ENCODE measurements around the gene DUSP11.
"Not testable (repeated sequence)": the region's sequence is repeated elsewhere in the genome, so short reads cannot be mapped to it uniquely, and the experiment has no call there.

The DUSP11 gene

DNA sequence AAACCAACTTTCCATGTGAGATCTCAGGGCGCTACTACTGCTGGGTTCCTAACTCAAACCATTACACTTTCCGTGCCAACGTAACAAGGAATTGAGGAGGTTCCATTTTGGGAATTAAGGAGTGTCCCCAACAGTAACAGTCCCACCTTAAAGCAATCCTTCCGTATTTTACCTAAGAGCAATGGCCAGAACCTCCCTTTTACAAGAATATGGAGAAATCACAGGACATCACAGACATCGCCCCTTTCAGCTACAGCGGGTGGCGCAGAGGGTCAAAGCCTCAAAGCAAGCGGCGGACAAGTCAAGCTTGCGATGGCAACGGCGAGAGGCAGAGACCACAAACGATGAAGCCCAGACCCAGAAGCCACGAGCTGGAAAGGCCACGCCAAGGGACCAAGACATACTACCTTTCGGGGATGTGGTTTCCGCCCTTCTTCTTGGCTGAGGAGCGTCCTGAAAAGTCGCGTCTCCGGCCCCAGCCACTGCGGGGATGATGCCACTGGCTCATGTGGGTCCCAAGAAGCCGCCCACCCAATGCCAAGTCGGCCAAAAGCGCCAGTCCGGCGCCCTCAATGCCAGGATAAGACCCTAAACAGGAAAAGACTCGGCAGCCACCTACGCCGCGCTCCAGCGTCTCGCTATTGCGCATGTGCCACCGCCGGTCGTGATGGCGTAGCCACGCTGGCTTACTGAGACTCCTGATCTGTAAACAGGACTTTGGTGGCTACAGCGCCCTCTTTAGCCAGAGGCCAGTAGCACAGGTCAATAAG lies at the start of gene DUSP11:
DUSP11 (minus strand) TSS at position 637 of the 770 bp plus-strand sequence; CDS start at position 508, 129 bp downstream.
- in situ Hi-C loops (cut with MboI; ENCODE audit: low sequenced_read_pairs): no loop called here

DNA sequence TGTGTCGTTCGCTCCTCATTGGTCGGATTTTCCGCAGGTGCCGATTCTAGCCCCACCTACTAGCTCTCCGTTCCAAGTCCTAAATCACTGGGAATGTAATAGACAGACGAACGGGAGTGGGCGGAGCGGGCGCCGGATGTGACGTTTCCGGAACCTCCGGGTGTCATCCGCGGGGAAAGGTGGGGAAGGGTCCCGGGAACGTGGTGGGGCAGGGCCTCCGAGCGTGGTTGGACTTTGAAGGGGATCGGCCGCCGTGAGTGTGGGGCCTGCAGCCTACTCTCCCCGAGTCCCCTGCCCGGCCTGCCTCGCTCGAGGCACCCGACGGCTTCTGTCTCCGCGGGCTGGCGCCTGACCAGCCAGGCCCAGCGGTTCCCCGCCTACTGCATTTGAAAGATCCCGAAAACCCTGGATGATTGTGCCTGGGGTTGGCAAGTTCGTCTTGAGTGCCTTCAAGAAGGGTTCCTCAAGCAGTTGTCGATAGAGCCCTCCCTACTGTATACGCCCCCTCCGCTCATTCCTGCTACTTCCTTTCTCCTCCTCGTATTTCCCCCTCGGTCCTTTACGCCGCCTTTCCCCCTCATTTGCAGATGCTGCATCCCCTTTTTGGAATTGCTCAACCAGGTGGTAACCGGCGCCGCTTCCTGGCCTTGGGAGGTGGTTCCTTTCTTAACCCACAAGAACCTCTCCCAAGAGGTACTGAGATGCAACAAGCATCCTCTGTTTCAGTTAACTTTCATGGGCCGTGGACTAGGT lies 49.1 kb upstream of the DUSP11 start, which contains the start of gene STAMBP:
STAMBP (plus strand) TSS at position 144 of the 753 bp plus-strand sequence. CDS start 1,896 bp downstream, outside the sequence.
- in situ Hi-C loops (cut with MboI; ENCODE audit: low sequenced_read_pairs): no loop called here

DNA sequence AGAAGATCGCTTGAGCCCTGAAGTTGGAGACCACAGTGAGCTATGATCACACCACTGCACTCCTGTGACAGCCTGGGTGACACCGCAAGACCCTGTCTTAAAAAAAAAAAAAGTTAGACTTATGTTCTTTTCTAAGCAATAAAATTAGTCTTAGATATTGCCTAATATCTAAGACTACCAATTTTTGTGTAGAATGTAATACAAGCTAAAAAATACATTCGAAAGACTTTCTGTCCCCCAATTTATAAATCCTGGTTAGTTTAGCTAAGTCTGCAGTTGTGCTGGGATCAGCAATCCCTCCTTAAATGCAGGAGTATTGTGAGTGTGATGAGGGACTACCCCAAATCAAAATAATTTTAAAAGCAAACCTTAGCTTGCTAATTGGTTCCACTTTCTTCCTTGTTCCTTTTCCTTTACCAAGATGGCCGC lies 48.5 kb upstream of the DUSP11 start:
- in situ Hi-C loops (cut with MboI; ENCODE audit: low sequenced_read_pairs): no loop called here

DNA sequence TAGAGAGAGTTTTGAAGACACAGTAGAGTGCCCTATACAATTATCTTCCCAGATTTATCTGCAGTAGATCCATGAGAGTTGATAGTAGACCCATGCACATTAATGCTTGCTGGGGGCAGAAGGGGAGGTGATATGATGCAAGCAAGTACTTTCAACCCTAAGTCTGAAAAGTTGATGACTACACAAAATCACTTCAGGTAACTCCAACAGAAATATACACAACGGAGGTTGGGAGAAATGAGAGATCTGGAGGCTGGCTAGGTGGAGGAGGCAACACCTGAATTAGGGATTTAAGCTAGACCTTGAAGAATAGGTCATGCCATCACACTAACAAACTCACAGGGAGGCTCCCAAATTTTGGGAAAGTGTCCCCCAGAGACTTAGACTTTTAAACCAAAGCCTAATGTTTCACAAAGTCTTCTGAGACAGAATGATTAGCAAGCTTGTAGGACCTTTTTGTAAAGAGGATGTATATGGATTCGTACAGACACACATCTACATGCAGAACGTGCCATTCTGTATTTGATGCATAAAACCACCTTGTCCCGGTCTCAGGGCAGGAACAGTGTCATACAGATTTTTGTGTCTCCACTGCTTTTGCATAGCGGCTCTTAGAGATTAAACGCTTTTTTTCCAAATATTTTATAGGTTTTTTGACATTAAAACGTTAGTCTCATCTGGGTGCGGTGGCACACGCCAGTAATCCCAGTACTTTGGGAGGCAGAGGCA lies 47.9 kb upstream of the DUSP11 start:
- in situ Hi-C loops (cut with MboI; ENCODE audit: low sequenced_read_pairs): no loop called here

DNA sequence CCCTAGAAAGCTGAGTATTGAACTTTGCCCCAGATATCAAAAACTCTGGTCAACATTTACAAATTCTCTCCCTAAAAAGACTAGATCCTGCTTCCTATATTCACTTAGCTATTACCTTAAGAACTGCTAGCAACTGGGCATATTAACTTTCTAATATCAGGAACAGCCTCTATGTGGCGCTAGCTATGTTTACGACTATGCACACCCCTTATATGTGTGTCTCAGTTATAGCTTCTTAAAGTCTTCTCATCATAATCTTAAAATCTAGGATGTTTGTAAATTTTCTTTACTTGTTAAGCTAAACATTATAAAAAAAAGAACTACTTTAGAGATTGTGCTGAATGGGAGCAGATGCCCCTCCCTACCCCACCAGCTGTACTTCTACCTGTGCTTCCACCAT lies 47.1 kb upstream of the DUSP11 start:
- in situ Hi-C loops (cut with MboI; ENCODE audit: low sequenced_read_pairs): no loop called here

DNA sequence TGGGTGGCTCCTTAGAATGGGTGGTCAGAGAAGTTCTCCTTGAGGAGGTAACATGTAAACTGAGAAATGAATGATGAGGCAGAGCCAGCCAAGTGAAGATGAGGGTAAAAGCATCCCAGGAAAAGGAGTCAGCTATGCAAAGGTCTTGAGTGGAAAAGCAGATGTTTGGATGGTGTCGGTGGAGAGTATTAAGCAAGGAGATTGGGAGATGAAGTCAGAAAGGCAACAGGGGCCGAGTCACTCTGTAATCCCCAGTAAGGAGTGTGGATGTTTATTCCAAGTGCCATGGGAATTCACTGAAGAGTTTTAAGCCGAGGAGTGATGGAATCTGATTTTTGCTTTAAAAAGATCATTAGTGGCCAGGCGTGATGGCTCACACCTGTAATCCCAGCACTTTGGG lies 45.5 kb upstream of the DUSP11 start:
- in situ Hi-C loops (cut with MboI; ENCODE audit: low sequenced_read_pairs): no loop called here

DNA sequence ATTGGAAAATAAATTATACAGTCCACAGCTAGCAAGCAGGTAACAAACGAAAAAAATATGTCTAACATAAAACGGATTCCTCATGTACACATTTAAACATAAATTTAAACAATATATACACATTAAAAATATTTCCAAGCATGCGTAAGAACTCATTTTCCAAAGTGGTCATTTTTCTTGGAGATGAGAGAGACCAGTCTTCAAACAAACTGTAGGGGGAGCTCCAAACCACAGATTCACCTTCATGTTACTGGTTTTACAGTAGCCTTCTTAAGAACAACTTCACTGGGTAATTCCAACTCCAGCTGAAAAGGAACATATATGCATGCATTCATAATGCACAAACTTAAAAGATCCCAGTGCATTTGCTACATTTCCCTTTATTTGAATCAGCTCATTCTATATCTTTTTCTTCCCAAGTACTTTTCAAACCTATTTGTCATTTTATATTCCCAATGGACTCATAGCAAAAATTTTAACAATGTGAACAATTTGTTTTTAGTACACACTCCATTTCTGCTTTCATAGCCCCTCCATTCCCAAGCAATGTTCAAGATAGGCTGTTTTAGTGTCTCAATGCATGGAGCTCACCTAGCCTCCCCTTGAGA lies 44.1 kb upstream of the DUSP11 start:
- in situ Hi-C loops (cut with MboI; ENCODE audit: low sequenced_read_pairs): no loop called here

DNA sequence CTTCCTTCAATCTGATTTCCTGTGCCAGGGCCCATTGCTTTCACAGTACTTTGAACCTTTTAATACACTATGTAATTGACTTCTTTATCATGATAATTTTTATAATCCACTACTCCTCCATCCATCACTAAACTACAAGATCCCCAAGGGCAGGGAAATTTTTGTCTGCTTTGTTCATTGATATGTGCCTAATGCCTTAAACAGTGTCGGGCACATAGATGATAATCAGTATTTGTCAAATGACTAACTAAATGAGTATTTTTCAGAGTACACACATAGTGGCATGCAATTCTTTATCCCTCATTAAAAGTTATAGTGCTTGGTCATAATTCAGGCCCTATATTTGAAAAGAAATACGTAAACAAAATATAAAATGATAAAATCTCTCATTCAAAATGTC lies 43.5 kb upstream of the DUSP11 start:
- in situ Hi-C loops (cut with MboI; ENCODE audit: low sequenced_read_pairs): no loop called here

DNA sequence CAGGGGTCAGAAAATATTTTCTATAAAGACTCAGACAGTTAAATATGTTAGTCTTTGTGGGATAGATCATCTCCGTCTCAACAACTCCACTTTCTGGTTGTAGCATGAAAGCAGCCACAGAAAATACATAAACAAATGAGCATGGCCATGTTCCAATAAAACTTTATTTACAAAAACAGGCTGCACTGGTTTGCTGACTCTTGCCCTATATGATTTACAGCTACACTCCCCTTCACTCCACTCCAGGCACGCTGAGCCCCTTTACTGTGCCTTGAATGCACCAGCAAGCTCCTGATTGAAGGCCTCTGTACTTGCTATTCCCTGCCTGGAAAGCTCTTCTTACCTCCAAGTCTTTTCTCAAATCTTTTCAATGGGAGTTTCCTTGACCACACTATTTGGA lies 43.1 kb upstream of the DUSP11 start:
- in situ Hi-C loops (cut with MboI; ENCODE audit: low sequenced_read_pairs): no loop called here

DNA sequence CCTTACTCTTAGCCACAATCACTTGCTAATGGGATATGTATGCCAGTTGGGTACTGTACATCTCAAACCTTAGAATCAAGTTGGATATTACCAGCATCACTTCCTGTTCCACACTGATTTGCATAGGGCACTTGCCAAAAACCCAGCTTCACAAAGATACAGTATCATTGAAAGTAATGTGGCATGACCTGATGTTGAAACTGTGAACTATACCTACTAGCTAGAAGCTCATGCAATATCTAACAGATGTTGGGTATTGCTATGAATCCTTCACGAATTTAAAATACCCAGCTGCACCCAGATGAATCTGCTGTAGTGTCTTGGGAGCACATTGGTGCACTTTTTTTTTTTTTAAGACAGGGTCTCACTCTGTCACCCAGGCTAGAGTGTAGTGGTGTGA lies 42.4 kb upstream of the DUSP11 start:
- in situ Hi-C loops (cut with MboI; ENCODE audit: low sequenced_read_pairs): no loop called here

DNA sequence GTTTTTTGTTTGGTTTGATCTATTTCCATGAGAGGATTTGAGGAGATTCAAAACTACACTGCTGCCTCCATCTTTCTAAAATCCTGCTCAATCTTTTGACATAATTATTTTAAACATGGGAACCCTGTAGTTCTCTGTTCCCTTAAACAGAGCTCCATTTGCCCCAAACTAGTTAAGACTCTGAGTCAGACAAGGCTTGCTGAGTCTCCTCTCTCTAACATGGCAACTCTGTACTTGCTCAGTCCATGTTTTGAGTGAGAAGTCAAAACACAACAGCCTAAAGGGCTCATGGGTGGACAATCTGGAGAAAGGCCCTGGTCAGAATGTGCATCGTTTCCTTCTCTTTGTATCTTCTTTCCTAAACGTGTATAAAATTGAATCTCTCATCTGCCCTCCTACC lies 41.8 kb upstream of the DUSP11 start:
- in situ Hi-C loops (cut with MboI; ENCODE audit: low sequenced_read_pairs): no loop called here

DNA sequence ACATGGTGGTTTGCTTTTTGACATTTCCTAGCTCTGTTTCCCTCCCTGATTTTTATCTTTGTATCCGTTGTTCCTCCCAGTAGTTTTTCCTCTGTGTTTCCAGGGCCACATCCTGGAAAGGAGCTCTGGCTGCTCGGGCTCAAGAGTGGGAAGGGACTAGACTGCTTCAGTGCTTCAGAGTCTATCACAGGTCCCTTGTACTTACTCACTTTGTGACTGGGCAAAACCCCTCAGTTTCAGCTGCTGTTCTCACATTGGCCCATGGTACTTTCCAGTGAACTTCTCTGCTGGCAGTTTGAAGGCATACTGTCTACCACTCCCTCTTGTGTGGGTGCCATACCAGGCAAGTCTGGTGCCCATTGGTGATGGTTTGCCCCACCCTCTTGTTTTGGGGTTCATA lies 41.3 kb upstream of the DUSP11 start:
- in situ Hi-C loops (cut with MboI; ENCODE audit: low sequenced_read_pairs): no loop called here

DNA sequence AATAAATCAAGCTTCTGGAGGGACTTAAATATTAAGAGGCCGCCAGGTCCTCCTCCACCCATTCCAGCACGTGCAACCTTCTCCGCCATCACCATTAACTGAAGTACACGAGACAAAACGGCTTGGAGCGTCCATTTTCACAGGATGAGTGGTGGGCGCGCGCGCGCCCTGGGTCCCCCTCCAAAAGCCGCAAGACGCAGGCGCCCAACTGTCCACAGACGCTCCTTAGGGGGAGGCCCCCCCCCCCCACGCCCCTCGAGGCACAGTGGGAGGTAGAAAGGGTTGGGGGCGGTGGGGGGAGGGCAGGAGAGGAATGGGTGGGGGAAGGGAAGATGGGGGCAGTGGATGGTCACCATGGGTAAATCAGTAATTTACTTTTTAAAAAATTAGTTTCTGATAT lies 38.4 kb upstream of the DUSP11 start:
- in situ Hi-C loops (cut with MboI; ENCODE audit: low sequenced_read_pairs): no loop called here

DNA sequence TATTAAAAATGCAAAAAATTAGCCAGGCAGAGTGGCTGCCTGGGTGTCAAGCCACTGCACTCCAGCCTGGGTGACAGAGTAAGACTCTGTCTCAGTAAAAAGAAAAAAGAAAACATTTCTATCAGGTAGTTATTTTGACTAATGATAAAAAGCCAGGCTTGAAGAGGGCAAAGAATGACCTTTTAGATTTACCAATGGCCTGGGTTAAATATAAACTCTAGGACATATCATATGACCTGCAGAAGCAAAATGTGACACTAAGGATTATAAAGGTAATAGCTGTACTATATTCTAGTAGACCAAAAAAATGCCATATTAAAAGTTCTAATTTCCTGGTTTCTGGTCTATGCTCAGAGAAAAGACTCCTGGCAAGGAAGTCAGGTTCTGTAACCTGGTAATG lies 32.7 kb upstream of the DUSP11 start:
- in situ Hi-C loops (cut with MboI; ENCODE audit: low sequenced_read_pairs): no loop called here

DNA sequence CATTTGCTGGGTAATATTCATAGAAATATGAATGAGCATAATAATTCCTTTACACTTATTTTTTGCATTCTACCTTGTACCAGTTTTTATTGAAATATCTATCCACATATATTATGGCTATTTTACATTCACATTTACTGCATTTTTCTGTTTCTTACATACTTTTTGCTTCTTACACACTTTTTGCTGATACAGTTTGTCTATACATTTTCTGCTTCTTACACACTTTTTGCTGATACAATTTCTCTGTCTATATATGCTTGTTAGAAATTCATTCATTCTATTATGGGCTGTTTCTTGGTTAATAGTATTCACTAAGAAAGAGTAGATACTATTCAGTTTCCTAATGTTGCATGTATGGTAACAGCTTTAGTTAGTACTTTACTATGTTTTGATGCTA lies 32.0 kb upstream of the DUSP11 start:
- in situ Hi-C loops (cut with MboI; ENCODE audit: low sequenced_read_pairs): no loop called here

DNA sequence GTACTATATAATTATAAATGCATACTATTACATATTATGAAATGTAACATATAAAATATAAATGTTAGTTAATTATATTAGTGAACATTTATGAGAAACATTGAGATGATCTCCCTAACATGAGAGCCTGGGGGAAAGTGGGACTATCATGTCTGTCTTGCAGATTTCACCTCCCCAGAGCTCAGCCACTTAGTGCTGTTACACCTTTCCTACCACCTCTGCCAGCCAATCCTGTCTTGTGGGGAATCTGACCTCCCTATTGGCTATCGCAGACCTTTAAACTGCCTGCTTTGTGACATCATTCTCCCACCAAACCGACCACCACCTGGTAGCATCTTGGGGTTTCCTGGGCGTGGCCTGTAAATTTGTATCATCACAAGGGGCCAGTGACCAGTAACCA lies 4.0 kb upstream of the DUSP11 start, which contains the start of gene C2orf78:
C2orf78 (plus strand) TSS at position 301 of the 400 bp plus-strand sequence. CDS start 127 bp downstream, outside the sequence.
- in situ Hi-C loops (cut with MboI; ENCODE audit: low sequenced_read_pairs): not testable (repeated sequence)

DNA sequence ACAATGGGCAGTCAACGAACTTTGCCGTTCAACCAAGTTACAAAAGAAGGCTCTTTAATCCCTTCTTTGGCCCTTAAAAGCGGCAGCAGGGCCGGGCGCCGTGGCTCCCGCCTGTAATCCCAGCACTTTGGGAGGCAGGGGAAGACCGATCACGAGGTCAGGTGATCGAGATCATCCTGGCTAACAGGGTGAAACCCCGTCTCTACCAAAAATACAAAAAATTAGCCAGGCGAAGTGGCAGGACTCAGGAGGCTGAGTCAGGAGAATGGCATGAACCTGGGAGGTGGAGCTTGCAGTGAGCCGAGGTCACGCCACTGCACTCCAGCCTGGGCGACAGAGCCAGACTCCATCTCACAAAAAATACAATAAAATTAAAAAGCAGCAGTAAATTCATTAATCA lies 3.5 kb upstream of the DUSP11 start:
- in situ Hi-C loops (cut with MboI; ENCODE audit: low sequenced_read_pairs): not testable (repeated sequence)

DNA sequence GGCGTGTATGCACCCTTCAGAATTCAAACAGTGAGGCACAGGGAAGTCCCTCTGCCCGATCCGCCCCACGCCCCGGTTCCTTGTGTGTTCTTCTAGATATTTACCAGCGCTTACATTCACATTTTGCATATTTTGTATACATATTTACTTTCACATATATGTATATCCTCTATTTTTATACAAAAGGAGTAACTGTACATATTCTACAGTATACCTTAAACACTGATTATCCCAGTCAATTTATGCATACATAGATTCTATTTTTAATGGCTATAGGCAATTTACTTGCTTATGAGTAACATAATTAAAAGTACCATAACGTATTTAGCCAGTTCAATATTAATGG lies 307 bp upstream of the DUSP11 start:
- in situ Hi-C loops (cut with MboI; ENCODE audit: low sequenced_read_pairs): no loop called here

DNA sequence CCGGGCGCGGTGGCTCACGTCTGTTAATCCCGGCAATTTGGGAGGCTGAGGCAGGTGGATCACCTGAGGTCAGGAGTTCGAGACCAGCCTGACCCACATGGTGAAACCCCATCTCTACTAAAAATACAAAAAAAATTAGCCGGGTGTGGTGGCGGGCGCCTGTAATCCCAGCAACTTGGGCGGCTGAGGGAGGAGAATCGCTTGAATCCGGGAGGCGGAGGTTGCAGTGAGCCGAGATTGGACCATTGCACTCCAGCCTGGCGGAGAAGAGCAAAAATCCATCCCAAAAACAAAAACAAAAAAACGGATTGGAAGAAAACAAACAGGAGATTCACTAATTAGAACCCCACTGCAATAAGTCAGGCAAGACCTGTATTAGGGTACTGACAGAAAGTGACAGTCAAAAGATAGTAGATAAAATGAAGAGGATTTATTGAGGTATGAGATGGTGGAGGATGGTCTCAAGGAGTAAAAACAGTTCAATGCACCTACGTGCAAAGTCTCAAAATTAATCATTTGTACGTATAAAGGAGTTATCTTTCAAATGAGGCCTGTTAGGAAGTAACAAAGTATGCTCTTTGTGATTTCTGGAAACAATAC lies 936 bp downstream of the DUSP11 start:
- in situ Hi-C loops (cut with MboI; ENCODE audit: low sequenced_read_pairs): not testable (repeated sequence)

DNA sequence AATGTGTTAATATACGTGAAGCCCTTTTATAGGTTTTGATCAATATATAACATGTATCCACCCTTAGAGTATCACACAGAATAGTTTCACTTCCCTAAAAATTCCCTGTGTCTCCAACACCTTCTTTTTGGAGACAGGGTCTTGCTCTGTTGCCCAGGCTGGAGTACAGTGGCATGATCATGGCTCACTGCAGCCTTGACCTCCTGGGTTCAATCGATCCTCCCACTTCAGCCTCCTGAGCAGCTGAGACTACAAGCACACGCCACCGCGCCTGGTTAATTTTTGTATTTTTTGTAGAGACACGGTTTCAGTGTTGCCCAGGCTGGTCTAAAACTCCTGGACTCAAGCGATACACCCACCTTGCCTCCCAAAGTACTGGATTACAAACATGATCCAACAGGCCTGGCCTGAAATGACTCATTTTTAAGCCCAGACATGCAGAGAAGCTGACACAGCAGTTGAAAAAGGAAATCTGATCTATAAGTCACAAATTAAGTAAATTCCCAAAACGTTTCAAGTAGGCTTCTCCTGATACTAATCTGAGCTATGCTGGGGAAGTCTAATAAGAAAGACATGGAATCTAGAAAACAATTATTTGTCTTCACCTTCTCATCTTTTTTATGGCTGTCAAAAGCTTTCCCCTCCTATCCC lies 2.9 kb downstream of the DUSP11 start:
- in situ Hi-C loops (cut with MboI; ENCODE audit: low sequenced_read_pairs): no loop called here
